ENCODE measurements around the gene RASA3. TPM values are rescaled to one million over a fixed set of nuclear protein-coding genes. Genes with fewer than 3 reads are reported as not detected.

The RASA3 gene
- total and polyA plus RNA-seq, 9 of the 15 experiments (the other 6 are each of a cell fraction or from before 2014, with no cell fraction given) = 0.72 to 25.3 (median 14.4) TPM

- TF ChIP-seq ZNF592 (IDR thresholded peaks at IDR 0.05) = no peak
- TF ChIP-seq HDAC1 (IDR thresholded peaks at IDR 0.05) = peak in 1 of 2 experiments; percentile 87; a peak in 1 of 4 replicates
- TF ChIP-seq MTA2 (IDR thresholded peaks at IDR 0.05; ENCODE audit: low read depth) = no peak
- TF ChIP-seq MTF1 (CRISPR knock-in tag; IDR thresholded peaks at IDR 0.05; ENCODE audit: borderline replicate concordance) = no peak
- TF ChIP-seq THRAP3 (IDR thresholded peaks at IDR 0.05; ENCODE audit: borderline replicate concordance) = no peak
- no peak for TF ChIP-seq ZNF175 (CRISPR knock-in tag; IDR thresholded peaks at IDR 0.05; ENCODE audit: low read depth)
- TF ChIP-seq ELF1 (tag; IDR thresholded peaks at IDR 0.05) = no peak
- TF ChIP-seq ZNF518B (CRISPR knock-in tag; IDR thresholded peaks at IDR 0.05) = no peak
- TF ChIP-seq ZNF589 (CRISPR knock-in tag; IDR thresholded peaks at IDR 0.05; ENCODE audit: low read depth) = no peak
Measured at GRCh38 chr13:114131583-114132418, 622 bp downstream of the RASA3 start (continued).

Data from K562 (cell line).